WTC11 (cell line): ENCODE measurements around the gene POLR3H. TPM values are rescaled to one million over a fixed set of nuclear protein-coding genes. Genes with fewer than 3 reads are reported as not detected.
A peak's percentile ranks its signal among the peaks of the same experiment; 100 is the strongest.
"Not testable (repeated sequence)": the region's sequence is repeated elsewhere in the genome, so short reads cannot be mapped to it uniquely, and the experiment has no call there.

Experiments used
- ATAC-seq: fragments of 200-7000 bp; cut with Tn5 transposase; 2 replicates; pipeline ENCODE4 v1.10.0; 2021; ENCODE audit warnings: mild to moderate bottlenecking, moderate library complexity
- CTCF ChIA-PET: fragments of 300-600 bp; sonication (Branson Sonifier 250); formaldehyde crosslinking; loops from one replicate; lab custom pipeline; 2021; ENCODE audit warnings: antibody characterized with exemption; lab: Charles Lee
- POLR2A ChIA-PET: fragments of 350-600 bp; sonication (Branson Sonifier 250); formaldehyde crosslinking; loops from one replicate; lab custom pipeline; 2021; ENCODE audit warnings: antibody characterized with exemption; lab: Charles Lee
- DNase-seq: peaks from one replicate; pipeline ENCODE4 v3.0.0; 2021; ENCODE audit warnings: low spot score
- H3K27ac Mint-ChIP-seq: 2 replicates; pipeline ENCODE4 v1.8.0; 2021; ENCODE audit warnings: mixed read lengths
- H3K27me3 Mint-ChIP-seq: 2 replicates; pipeline ENCODE4 v1.8.0; 2021; ENCODE audit warnings: low read depth, mild to moderate bottlenecking, moderate library complexity, mixed read lengths
- H3K36me3 Mint-ChIP-seq: 2 replicates; pipeline ENCODE4 v1.8.0; 2021; ENCODE audit warnings: mixed read lengths
- H3K4me1 Mint-ChIP-seq: 2 replicates; pipeline ENCODE4 v1.8.0; 2022; ENCODE audit warnings: mixed read lengths
- H3K4me3 Mint-ChIP-seq: 2 replicates; pipeline ENCODE4 v1.8.0; 2021; ENCODE audit warnings: mild to moderate bottlenecking, moderate library complexity, mixed read lengths
- H3K9me3 Mint-ChIP-seq: 2 replicates; pipeline ENCODE4 v1.8.0; 2021; ENCODE audit warnings: mixed read lengths
- CREM ChIP-seq: sonication (generic); formaldehyde crosslinking; IDR thresholded peaks from 2 replicates; pipeline ENCODE4 v1.8.1; 2022; ENCODE audit warnings: mild to moderate bottlenecking, missing genetic modification reagents, moderate library complexity
- FOXK1 ChIP-seq: sonication (generic); formaldehyde crosslinking; IDR thresholded peaks from 2 replicates; pipeline ENCODE4 v1.8.0; 2022; ENCODE audit warnings: mild to moderate bottlenecking, moderate library complexity, missing genetic modification reagents
- IRF2 ChIP-seq: sonication (generic); formaldehyde crosslinking; IDR thresholded peaks from 2 replicates; pipeline ENCODE4 v1.8.0; 2022; ENCODE audit warnings: low read depth, missing genetic modification reagents, borderline replicate concordance
- KAT7 ChIP-seq: sonication (generic); formaldehyde crosslinking; IDR thresholded peaks from 2 replicates; pipeline ENCODE4 v1.8.1; 2023; ENCODE audit warnings: missing genetic modification reagents, mild to moderate bottlenecking, borderline replicate concordance
- NFATC4 ChIP-seq: fragments of 250-450 bp; sonication (Bioruptor Pico); IDR thresholded peaks from 2 replicates; pipeline ENCODE4 v1.9.0; 2021; ENCODE audit warnings: mild to moderate bottlenecking
- NFE2L1 ChIP-seq: sonication (generic); formaldehyde crosslinking; IDR thresholded peaks from 2 replicates; pipeline ENCODE4 v1.8.1; 2023; ENCODE audit warnings: missing genetic modification reagents
- OVOL2 ChIP-seq: fragments of 250-450 bp; sonication (Bioruptor Pico); IDR thresholded peaks from 2 replicates; pipeline ENCODE4 v1.9.0; 2021; ENCODE audit warnings: mild to moderate bottlenecking, borderline replicate concordance
- TP53 ChIP-seq: sonication (generic); formaldehyde crosslinking; IDR thresholded peaks from 2 replicates; pipeline ENCODE4 v1.8.1; 2023; ENCODE audit warnings: mild to moderate bottlenecking, missing genetic modification reagents
- total RNA-seq: library from RNA; stranded (reverse); gene quantifications from 3 replicates; pipeline ENCODE4 v1.2.3, GENCODE V29; 2021
- TF ChIP-seq, protein P1 (sequence below): sonication (generic); formaldehyde crosslinking; conservative IDR thresholded peaks from 2 replicates; pipeline ENCODE4 v1.8.1; 2022; ENCODE audit warnings: mild to moderate bottlenecking, missing genetic modification reagents
- TF ChIP-seq, protein P2 (sequence below): sonication (generic); formaldehyde crosslinking; IDR thresholded peaks from 2 replicates; pipeline ENCODE4 v1.8.0; 2022; ENCODE audit warnings: missing genetic modification reagents
- TF ChIP-seq, protein P3 (sequence below): sonication (generic); formaldehyde crosslinking; IDR thresholded peaks from 2 replicates; pipeline ENCODE4 v1.8.1; 2022; ENCODE audit warnings: mild to moderate bottlenecking, moderate library complexity, missing genetic modification reagents
- TF ChIP-seq, protein P4 (sequence below): sonication (generic); formaldehyde crosslinking; IDR thresholded peaks from 2 replicates; pipeline ENCODE4 v1.8.0; 2023; ENCODE audit warnings: mild to moderate bottlenecking, missing genetic modification reagents
- TF ChIP-seq, protein P5 (sequence below): sonication (generic); formaldehyde crosslinking; IDR thresholded peaks from 2 replicates; pipeline ENCODE4 v1.8.1; 2023; ENCODE audit warnings: mild to moderate bottlenecking, moderate library complexity, missing genetic modification reagents
- TF ChIP-seq, protein P6 (sequence below): sonication (generic); formaldehyde crosslinking; IDR thresholded peaks from 2 replicates; pipeline ENCODE4 v1.8.0; 2023; ENCODE audit warnings: missing genetic modification reagents

Gene POLR3H
- total RNA-seq, 1 experiment from 2014 or later, result 28.8 TPM

DNA sequence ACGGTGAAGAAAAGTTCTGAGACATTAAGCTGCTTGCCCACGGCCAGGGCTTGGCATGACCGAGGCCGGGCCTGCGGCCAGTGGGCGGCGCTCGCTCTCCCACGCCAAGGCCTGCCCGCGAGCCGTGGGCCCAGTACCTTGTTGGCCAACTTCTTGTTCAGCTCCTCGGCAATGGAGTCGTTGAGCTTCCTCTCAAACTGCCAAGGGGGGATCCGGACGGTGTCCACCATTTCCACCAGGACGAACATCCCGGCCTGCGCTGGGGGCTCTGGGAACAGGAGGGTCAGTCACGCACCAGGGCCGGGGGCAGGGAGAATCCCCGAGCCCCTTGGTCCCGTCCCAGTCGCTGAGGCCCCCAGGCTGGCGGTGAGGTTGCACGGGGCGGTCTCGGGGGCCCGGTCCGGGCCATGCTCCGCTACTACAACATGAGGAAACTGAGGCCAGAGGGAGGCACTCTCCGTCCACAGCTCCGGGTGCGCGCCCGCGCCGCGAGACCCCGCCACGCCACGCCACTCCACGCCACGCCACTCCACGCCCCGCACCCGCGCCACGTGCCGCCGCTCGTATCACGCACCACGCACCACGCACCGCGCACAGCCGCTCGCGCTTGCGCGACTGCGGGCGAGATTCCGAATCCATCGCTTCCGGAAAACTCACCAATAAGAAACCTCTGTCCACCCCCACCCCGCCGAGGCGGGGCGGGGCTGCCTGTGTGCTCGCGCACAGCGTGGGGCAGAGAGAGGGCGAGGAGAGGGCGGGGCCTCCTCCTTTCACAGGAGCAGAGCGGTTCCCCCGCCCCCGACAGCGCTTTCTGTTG is at the start of gene POLR3H (continued):
- TF ChIP-seq, protein P1, sequence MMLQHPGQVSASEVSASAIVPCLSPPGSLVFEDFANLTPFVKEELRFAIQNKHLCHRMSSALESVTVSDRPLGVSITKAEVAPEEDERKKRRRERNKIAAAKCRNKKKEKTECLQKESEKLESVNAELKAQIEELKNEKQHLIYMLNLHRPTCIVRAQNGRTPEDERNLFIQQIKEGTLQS, result no peak
- TF ChIP-seq NFATC4 (CRISPR knock-in tag), result no peak
- no peak for TF ChIP-seq OVOL2
- TF ChIP-seq, protein P2, sequence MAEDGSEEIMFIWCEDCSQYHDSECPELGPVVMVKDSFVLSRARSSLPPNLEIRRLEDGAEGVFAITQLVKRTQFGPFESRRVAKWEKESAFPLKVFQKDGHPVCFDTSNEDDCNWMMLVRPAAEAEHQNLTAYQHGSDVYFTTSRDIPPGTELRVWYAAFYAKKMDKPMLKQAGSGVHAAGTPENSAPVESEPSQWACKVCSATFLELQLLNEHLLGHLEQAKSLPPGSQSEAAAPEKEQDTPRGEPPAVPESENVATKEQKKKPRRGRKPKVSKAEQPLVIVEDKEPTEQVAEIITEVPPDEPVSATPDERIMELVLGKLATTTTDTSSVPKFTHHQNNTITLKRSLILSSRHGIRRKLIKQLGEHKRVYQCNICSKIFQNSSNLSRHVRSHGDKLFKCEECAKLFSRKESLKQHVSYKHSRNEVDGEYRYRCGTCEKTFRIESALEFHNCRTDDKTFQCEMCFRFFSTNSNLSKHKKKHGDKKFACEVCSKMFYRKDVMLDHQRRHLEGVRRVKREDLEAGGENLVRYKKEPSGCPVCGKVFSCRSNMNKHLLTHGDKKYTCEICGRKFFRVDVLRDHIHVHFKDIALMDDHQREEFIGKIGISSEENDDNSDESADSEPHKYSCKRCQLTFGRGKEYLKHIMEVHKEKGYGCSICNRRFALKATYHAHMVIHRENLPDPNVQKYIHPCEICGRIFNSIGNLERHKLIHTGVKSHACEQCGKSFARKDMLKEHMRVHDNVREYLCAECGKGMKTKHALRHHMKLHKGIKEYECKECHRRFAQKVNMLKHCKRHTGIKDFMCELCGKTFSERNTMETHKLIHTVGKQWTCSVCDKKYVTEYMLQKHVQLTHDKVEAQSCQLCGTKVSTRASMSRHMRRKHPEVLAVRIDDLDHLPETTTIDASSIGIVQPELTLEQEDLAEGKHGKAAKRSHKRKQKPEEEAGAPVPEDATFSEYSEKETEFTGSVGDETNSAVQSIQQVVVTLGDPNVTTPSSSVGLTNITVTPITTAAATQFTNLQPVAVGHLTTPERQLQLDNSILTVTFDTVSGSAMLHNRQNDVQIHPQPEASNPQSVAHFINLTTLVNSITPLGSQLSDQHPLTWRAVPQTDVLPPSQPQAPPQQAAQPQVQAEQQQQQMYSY (CRISPR knock-in tag), result no peak
- TF ChIP-seq, protein P3, sequence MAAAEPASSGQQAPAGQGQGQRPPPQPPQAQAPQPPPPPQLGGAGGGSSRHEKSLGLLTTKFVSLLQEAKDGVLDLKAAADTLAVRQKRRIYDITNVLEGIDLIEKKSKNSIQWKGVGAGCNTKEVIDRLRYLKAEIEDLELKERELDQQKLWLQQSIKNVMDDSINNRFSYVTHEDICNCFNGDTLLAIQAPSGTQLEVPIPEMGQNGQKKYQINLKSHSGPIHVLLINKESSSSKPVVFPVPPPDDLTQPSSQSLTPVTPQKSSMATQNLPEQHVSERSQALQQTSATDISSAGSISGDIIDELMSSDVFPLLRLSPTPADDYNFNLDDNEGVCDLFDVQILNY (CRISPR knock-in tag), result peak; percentile 70
- TF ChIP-seq, protein P4, sequence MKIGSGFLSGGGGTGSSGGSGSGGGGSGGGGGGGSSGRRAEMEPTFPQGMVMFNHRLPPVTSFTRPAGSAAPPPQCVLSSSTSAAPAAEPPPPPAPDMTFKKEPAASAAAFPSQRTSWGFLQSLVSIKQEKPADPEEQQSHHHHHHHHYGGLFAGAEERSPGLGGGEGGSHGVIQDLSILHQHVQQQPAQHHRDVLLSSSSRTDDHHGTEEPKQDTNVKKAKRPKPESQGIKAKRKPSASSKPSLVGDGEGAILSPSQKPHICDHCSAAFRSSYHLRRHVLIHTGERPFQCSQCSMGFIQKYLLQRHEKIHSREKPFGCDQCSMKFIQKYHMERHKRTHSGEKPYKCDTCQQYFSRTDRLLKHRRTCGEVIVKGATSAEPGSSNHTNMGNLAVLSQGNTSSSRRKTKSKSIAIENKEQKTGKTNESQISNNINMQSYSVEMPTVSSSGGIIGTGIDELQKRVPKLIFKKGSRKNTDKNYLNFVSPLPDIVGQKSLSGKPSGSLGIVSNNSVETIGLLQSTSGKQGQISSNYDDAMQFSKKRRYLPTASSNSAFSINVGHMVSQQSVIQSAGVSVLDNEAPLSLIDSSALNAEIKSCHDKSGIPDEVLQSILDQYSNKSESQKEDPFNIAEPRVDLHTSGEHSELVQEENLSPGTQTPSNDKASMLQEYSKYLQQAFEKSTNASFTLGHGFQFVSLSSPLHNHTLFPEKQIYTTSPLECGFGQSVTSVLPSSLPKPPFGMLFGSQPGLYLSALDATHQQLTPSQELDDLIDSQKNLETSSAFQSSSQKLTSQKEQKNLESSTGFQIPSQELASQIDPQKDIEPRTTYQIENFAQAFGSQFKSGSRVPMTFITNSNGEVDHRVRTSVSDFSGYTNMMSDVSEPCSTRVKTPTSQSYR, result no peak
- TF ChIP-seq, protein P5, sequence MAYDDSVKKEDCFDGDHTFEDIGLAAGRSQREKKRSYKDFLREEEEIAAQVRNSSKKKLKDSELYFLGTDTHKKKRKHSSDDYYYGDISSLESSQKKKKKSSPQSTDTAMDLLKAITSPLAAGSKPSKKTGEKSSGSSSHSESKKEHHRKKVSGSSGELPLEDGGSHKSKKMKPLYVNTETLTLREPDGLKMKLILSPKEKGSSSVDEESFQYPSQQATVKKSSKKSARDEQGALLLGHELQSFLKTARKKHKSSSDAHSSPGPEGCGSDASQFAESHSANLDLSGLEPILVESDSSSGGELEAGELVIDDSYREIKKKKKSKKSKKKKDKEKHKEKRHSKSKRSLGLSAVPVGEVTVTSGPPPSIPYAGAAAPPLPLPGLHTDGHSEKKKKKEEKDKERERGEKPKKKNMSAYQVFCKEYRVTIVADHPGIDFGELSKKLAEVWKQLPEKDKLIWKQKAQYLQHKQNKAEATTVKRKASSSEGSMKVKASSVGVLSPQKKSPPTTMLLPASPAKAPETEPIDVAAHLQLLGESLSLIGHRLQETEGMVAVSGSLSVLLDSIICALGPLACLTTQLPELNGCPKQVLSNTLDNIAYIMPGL (CRISPR knock-in tag), result peak; percentile 65
- peak; percentile 89 for TF ChIP-seq FOXK1 (CRISPR knock-in tag)
- TF ChIP-seq KAT7 (CRISPR knock-in tag), result no peak
- TF ChIP-seq IRF2 (CRISPR knock-in tag), result no peak
- TF ChIP-seq NFE2L1 (CRISPR knock-in tag), result no peak
- TF ChIP-seq, protein P6, sequence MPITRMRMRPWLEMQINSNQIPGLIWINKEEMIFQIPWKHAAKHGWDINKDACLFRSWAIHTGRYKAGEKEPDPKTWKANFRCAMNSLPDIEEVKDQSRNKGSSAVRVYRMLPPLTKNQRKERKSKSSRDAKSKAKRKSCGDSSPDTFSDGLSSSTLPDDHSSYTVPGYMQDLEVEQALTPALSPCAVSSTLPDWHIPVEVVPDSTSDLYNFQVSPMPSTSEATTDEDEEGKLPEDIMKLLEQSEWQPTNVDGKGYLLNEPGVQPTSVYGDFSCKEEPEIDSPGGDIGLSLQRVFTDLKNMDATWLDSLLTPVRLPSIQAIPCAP, result peak; percentile 53; the same call in 1 of the 2 replicates
- no peak for TF ChIP-seq TP53 (CRISPR knock-in tag)
- no peak for TF ChIP-seq CREM (CRISPR knock-in tag)

DNA sequence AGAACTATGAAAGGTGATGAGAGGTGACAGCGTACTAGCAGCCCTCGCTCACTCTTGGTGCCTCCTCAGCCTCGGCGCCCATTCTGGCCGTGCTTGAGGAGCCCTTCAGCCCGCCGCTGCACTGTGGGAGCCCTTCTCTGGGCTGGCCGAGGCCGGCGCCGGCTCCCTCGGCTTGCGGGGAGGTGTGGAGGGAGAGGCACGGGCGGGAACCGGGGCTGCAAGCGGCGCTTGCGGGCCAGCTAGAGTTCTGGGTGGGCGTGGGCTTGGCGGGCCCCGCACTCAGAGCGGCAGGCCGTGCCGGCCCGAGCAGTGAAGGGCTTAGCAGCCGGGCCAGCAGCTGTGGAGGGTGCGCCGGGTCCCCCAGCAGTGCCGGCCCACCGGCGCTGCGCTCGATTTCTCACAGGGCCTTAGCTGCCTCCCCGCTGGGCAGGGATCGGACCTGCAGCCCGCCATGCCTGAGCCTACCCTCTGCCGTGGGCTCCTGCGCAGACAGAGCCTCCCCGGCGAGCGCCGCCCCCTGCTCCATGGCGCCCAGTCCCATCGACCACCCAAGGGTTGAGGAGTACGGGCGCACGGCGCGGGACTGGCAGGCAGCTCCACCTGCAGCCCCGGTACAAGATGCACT is 49.2 kb upstream of the POLR3H start:
- H3K27ac Mint-ChIP-seq, POLR2A ChIA-PET, H3K36me3 Mint-ChIP-seq, H3K9me3 Mint-ChIP-seq, H3K4me1 Mint-ChIP-seq, H3K4me3 Mint-ChIP-seq, DNase-seq, ATAC-seq: not testable (repeated sequence)
- CTCF ChIA-PET, result interaction anchor here (1.2 to 2.0 kb wide), 2 partner anchors 10 to 16 kb away, joined by 5 to 8 read pairs; no protein-coding TSS in a partner anchor
- H3K27me3 Mint-ChIP-seq, result peaks cover 16% of the 10 kb centered on the region; the same call in 1 of the 2 replicates
